Activated CD4-positive, alpha-beta T cell treated with anti-CD3 and anti-CD28 coated beads, Interleukin-2, amount 10 ng/mL, durations not matched to agents 7 days and 5 days (primary cell): ENCODE results near the gene SSBP1. TPM values are rescaled to one million over a fixed set of nuclear protein-coding genes. Genes with fewer than 3 reads are reported as not detected.

ENCODE experiments used
- CTCF ChIA-PET: fragments of 350-600 bp; sonication (Branson Sonifier 250); formaldehyde crosslinking; loops from one replicate; lab custom pipeline; 2021; ENCODE audit warnings: antibody characterized with exemption; lab: Charles Lee
- POLR2A ChIA-PET: fragments of 350-600 bp; sonication (Branson Sonifier 250); formaldehyde crosslinking; loops from one replicate; lab custom pipeline; 2021; ENCODE audit warnings: antibody characterized with exemption; lab: Charles Lee
- DNase-seq: peaks from one replicate; pipeline ENCODE4 v3.0.0-alpha.2; 2020
- H3K27ac Mint-ChIP-seq: one replicate; pipeline ENCODE4 v1.8.0; 2021; ENCODE audit warnings: mild to moderate bottlenecking, moderate library complexity, mixed read lengths
- H3K27me3 Mint-ChIP-seq: one replicate; pipeline ENCODE4 v1.8.0; 2021; ENCODE audit warnings: mixed read lengths
- H3K36me3 Mint-ChIP-seq: one replicate; pipeline ENCODE4 v1.8.0; 2021; ENCODE audit warnings: low read depth, mixed read lengths
- H3K4me1 Mint-ChIP-seq: one replicate; pipeline ENCODE4 v1.8.0; 2021; ENCODE audit warnings: mixed read lengths
- H3K4me3 Mint-ChIP-seq: one replicate; pipeline ENCODE4 v1.8.0; 2021; ENCODE audit warnings: mild to moderate bottlenecking, moderate library complexity, mixed read lengths
- H3K9me3 Mint-ChIP-seq: one replicate; pipeline ENCODE4 v1.8.0; 2021; ENCODE audit warnings: mixed read lengths
- total RNA-seq, 2 experiments: library from RNA; stranded (reverse); gene quantifications; one replicate each; pipeline ENCODE4 v1.2.3, GENCODE V29; 2021

Gene SSBP1
- total RNA-seq, 2 experiments from 2014 or later: 109 to 127 TPM

GRCh38 chr7:141700848-141701371 lies 37.2 kb upstream of the SSBP1 start:
- no peaks in the 10 kb centered on the region for H3K9me3 Mint-ChIP-seq
- peaks cover 7% of the 10 kb centered on the region for H3K27me3 Mint-ChIP-seq
- CTCF ChIA-PET: interaction anchor here (0.9 to 4.2 kb wide), 4 partner anchors 9 to 37 kb away, joined by 3 to 17 read pairs (median 4); partner anchors contain the start of gene SSBP1
- H3K36me3 Mint-ChIP-seq: peaks cover 1% of the 10 kb centered on the region
- peak overlapping the region; percentile 79 for H3K4me3 Mint-ChIP-seq
- H3K4me1 Mint-ChIP-seq: peaks cover 34% of the 10 kb centered on the region
- peak overlapping the region; percentile 83 for H3K27ac Mint-ChIP-seq
- POLR2A ChIA-PET: no interaction called here
- peak; percentile 11 for DNase-seq

GRCh38 chr7:141701489-141702046 lies 36.6 kb upstream of the SSBP1 start:
- Mint-ChIP-seq H3K27ac (peak overlapping the region; percentile 88), H3K27me3 (peaks cover 7% of the 10 kb centered on the region), H3K36me3 (peaks cover 1% of the 10 kb centered on the region), H3K4me3 (peak overlapping the region; percentile 79), H3K4me1 (peaks cover 31% of the 10 kb centered on the region), H3K9me3 (no peaks in the 10 kb centered on the region)
- peak; percentile 83 for DNase-seq
- POLR2A ChIA-PET: no interaction called here
- CTCF ChIA-PET: interaction anchor here (0.9 to 4.2 kb wide), 3 partner anchors 10 to 36 kb away, joined by 3 to 17 read pairs (median 4); partner anchors contain the start of gene SSBP1

DNA sequence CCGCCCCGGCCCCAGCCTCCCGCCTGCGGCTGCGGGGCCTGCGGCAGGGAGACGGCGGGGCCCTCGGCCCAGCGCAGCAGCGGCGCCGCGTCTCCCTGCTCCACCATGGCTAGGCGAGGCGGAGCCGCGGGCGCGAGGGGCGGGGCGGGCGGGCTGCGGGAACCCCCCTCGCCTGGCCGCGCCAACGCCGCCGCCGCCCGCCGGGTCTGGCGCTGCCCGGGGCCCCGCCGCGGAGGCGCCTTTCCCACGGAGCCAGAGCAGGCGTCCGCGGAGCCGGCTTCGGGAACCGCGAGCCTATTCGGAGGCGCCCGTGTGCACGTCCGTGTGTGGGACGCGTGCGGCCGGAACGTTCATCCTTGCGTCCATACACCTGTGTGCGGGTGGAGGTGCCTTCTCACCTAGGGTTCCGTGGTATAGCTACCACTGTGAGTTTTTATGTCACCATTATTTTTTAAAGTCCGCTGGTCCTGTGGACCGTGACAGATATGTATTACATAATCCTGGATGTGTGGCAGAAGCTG lies 36.1 kb upstream of the SSBP1 start, which contains the start of gene DENND11:
DENND11 (minus strand) TSS at position 120 of the 521 bp plus-strand sequence; CDS start at position 107, 13 bp downstream.
- Mint-ChIP-seq H3K36me3 (peaks cover 1% of the 10 kb centered on the region), H3K9me3 (no peaks in the 10 kb centered on the region), H3K4me1 (peaks cover 31% of the 10 kb centered on the region), H3K4me3 (peak within 1 kb of the TSS; percentile 79), H3K27ac (peak within 1 kb of the TSS; percentile 88), H3K27me3 (peaks cover 9% of the 10 kb centered on the region)
- ChIA-PET CTCF (interaction anchor here (1.5 to 4.2 kb wide), 2 partner anchors 33 to 36 kb away, joined by 5 to 17 read pairs; partner anchors contain the start of gene SSBP1), POLR2A (no interaction called here)
- peak; percentile 64 for DNase-seq

- no peak for DNase-seq
- Mint-ChIP-seq H3K4me3 (peak overlapping the region; percentile 68), H3K27me3 (peaks cover 9% of the 10 kb centered on the region), H3K36me3 (peaks cover 1% of the 10 kb centered on the region), H3K9me3 (no peaks in the 10 kb centered on the region), H3K4me1 (peaks cover 31% of the 10 kb centered on the region), H3K27ac (no peak overlapping the region)
- ChIA-PET POLR2A (interaction anchor here (0.7 kb wide), 1 partner anchor 35 kb away, joined by 3 read pairs; the partner anchor contains the start of gene SSBP1), CTCF (interaction anchor here (0.6 to 4.2 kb wide), 3 partner anchors 32 to 65 kb away, joined by 3 to 17 read pairs (median 5); partner anchors contain the start of gene SSBP1)
These were observed 35.3 kb upstream of the SSBP1 start for GRCh38 chr7:141702892-141703291.

DNA sequence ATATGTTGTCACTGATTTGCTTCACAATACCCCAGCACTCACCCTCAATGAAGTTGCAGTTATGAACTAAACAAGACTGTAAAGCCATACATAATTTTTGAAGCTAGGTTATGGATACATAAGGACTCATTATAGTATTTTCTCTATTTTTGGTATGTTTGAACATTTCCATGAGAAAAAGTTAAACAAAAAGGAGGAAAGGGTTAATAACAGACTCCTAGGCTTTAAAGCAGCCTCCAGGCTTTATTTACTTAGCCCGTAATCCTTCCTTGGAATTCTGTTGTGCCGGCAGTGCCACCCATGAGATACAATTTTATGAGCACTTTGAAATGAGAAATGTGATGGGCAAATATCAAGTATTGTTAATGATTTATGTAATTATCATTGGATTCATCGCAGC lies 34.0 kb upstream of the SSBP1 start:
- Mint-ChIP-seq H3K36me3 (peaks cover 1% of the 10 kb centered on the region), H3K27ac (no peak overlapping the region), H3K27me3 (peaks cover 9% of the 10 kb centered on the region), H3K9me3 (no peaks in the 10 kb centered on the region), H3K4me1 (peaks cover 22% of the 10 kb centered on the region), H3K4me3 (no peak overlapping the region)
- ChIA-PET POLR2A (no interaction called here), CTCF (interaction anchor here (4.2 kb wide), 1 partner anchor 34 kb away, joined by 17 read pairs; the partner anchor contains the start of gene SSBP1)
- no peak for DNase-seq

GRCh38 chr7:141704741-141705140 lies 33.4 kb upstream of the SSBP1 start:
- Mint-ChIP-seq H3K27ac (no peak overlapping the region), H3K27me3 (peaks cover 9% of the 10 kb centered on the region), H3K9me3 (no peaks in the 10 kb centered on the region), H3K4me3 (no peak overlapping the region), H3K36me3 (peaks cover 1% of the 10 kb centered on the region), H3K4me1 (peaks cover 18% of the 10 kb centered on the region)
- POLR2A ChIA-PET: no interaction called here
- DNase-seq: no peak
- CTCF ChIA-PET: no interaction called here

- peaks cover 6% of the 10 kb centered on the region for H3K4me1 Mint-ChIP-seq
- peaks cover 7% of the 10 kb centered on the region for H3K27me3 Mint-ChIP-seq
- no peaks in the 10 kb centered on the region for H3K36me3 Mint-ChIP-seq
- DNase-seq: no peak
- H3K4me3 Mint-ChIP-seq: no peak overlapping the region
- ChIA-PET CTCF (no interaction called here), POLR2A (no interaction called here)
- no peak overlapping the region for H3K27ac Mint-ChIP-seq
- H3K9me3 Mint-ChIP-seq: no peaks in the 10 kb centered on the region
These were observed 31.7 kb upstream of the SSBP1 start for GRCh38 chr7:141706239-141707064.

DNA sequence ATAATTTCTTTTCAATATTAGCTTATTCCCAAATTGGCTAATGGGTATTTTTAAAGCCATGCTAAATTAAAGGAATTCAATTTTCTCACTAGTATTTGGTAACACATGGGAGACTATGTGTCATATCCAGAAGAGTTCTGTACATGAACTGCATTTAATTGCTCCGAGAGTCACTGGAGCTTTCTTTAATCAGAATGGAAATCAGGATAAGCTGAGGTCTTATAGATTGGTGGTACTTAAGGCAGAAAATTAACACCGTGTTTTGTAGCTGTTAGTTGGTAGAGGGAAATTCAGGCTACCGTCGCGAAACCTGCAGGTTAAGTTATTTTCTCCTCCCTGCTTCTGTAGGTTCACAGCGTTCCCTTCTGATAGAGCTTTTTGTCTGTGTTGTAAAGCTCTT lies 29.8 kb upstream of the SSBP1 start, which contains the start of gene WEE2:
WEE2 (plus strand) TSS at position 3 of the 400 bp plus-strand sequence. CDS start 406 bp downstream, outside the sequence.
- Mint-ChIP-seq H3K36me3 (no peaks in the 10 kb centered on the region), H3K27ac (no peak within 1 kb of the TSS)
- POLR2A ChIA-PET: no interaction called here

DNA sequence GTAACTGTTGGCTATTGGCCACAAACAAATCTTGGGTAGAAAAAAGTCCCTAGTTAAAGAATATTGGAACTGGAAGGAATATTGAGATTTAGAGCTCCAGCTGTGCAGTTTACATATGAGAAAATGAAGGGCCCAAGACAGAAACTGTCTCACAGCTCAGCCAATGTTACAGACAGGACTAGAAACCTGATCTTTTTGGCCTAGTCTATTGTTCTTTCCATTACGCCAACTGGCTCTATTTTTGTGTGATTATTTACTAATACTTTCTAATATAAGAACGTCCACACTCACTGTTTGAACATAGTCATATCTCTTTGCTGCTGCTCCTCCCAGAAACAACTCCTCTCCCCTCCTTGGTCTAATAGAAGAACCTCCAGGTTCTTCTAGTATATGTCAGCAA lies 28.8 kb upstream of the SSBP1 start:
- no peaks in the 10 kb centered on the region for H3K36me3 Mint-ChIP-seq
- no peak overlapping the region for H3K27ac Mint-ChIP-seq
- no peak overlapping the region for H3K4me3 Mint-ChIP-seq
- ChIA-PET POLR2A (no interaction called here), CTCF (interaction anchor here (2.1 kb wide), 1 partner anchor 13 kb away, joined by 5 read pairs; no protein-coding TSS in a partner anchor)
- H3K27me3 Mint-ChIP-seq: peaks cover 2% of the 10 kb centered on the region
- no peak for DNase-seq
- no peaks in the 10 kb centered on the region for H3K9me3 Mint-ChIP-seq
- H3K4me1 Mint-ChIP-seq: peaks cover 13% of the 10 kb centered on the region

More for the DNA sequence above, 29.8 kb upstream of the SSBP1 start, which contains the start of gene WEE2:
- Mint-ChIP-seq H3K9me3 (no peaks in the 10 kb centered on the region), H3K4me1 (peaks cover 13% of the 10 kb centered on the region), H3K27me3 (peaks cover 6% of the 10 kb centered on the region), H3K4me3 (no peak within 1 kb of the TSS)
- CTCF ChIA-PET: interaction anchor here (1.2 to 2.1 kb wide), 4 partner anchors 14 to 54 kb away, joined by 5 to 6 read pairs (median 6); partner anchors contain the start of gene SSBP1
- DNase-seq: no peak

DNA sequence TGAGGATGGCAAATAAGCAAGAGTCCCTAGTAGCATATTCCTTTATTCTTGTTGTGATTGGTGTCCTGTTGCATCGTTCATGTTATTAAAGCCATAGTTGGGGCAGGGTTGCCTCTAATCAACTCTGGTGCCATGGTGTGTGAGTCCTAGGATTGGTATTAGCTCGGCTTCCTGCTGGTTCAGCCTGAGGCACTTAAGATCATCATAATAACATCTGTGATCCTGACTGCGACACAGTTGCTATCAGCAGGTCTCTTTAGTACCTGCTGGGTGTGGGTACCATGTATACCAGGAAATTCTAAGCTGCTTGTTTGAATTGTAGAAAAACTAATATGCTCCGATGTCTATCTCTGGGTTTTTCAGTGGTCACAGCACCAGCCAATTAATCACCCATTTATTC lies 28.4 kb upstream of the SSBP1 start:
- CTCF ChIA-PET: interaction anchor here (0.8 to 2.1 kb wide), 2 partner anchors 13 to 14 kb away, joined by 4 to 5 read pairs; no protein-coding TSS in a partner anchor
- H3K4me3 Mint-ChIP-seq: no peak overlapping the region
- no peaks in the 10 kb centered on the region for H3K9me3 Mint-ChIP-seq
- POLR2A ChIA-PET: no interaction called here
- H3K27ac Mint-ChIP-seq: no peak overlapping the region
- H3K36me3 Mint-ChIP-seq: no peaks in the 10 kb centered on the region
- H3K27me3 Mint-ChIP-seq: peaks cover 2% of the 10 kb centered on the region
- no peak for DNase-seq
- peaks cover 13% of the 10 kb centered on the region for H3K4me1 Mint-ChIP-seq

DNA sequence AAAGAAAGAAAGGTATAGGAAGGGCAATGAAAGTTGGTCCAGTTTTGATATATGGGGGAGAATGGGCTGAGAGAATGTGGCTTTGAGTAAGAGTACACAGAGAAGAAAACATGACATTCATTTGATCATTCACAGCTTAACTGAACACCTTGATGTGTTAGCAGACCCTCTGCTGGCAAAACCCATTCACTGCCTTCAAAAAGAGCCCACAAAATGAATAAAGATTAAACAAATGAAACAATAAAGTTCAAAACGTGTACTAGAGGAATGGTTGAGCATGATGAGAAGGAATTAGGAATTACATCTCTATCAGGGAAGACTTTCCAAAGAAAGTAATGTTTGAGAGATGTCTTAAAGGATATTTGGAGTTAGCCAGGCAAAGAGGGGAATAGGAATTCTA lies 27.9 kb upstream of the SSBP1 start:
- Mint-ChIP-seq H3K27me3 (peaks cover 2% of the 10 kb centered on the region), H3K27ac (no peak overlapping the region), H3K4me3 (no peak overlapping the region), H3K4me1 (peaks cover 13% of the 10 kb centered on the region), H3K9me3 (no peaks in the 10 kb centered on the region), H3K36me3 (no peaks in the 10 kb centered on the region)
- ChIA-PET POLR2A (no interaction called here), CTCF (interaction anchor here (0.8 to 2.1 kb wide), 2 partner anchors 12 to 13 kb away, joined by 4 to 5 read pairs; no protein-coding TSS in a partner anchor)
- DNase-seq: no peak

DNA sequence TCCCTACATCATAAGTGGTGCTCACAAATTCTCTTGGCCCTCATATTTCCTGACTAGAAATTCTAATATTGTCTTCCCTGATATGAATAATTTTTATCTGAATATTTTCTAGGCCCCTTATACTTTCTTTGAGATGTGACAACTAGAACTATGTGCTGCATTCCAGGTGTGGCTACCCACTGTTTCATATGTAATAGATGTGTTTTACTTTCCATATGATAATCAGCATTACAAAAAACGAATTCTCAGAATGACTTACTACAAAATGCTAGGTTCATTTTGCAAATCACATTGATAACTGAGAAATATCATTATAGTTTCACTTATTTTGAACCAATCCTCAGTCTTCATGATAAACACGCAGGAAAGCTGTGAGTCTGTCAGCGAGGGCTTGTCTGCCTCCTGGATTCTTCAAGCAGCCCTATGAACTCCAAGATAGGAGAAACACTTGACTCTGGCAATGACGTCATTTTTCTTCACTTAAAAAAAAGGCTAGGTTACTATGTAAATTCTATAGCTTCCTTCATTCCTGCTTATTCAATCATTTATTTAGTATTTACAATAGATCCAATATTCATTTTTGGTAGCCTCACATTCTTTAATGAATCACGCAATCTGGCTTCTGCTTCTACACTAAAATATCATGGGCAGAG lies 25.4 kb upstream of the SSBP1 start:
- ChIA-PET CTCF (interaction anchor here (1.8 kb wide), 1 partner anchor 9 kb away, joined by 5 read pairs; no protein-coding TSS in a partner anchor), POLR2A (no interaction called here)
- H3K9me3 Mint-ChIP-seq: no peaks in the 10 kb centered on the region
- no peak overlapping the region for H3K27ac Mint-ChIP-seq
- no peaks in the 10 kb centered on the region for H3K36me3 Mint-ChIP-seq
- no peak overlapping the region for H3K4me3 Mint-ChIP-seq
- DNase-seq: no peak
- H3K4me1 Mint-ChIP-seq: peaks cover 13% of the 10 kb centered on the region
- no peaks in the 10 kb centered on the region for H3K27me3 Mint-ChIP-seq
